Muscle layer of colon (tissue), 2 donors: Measurements from ENCODE around the gene GRM5.

Source experiments
- H3K27ac ChIP-seq: one replicate; pipeline ENCODE4 v1.7.0; 2013; ENCODE audit warnings: low read depth, mild to moderate bottlenecking, low read length, moderate library complexity
- H3K27me3 ChIP-seq, 2 donors: one replicate each; pipeline ENCODE4 v1.7.0; 2013; ENCODE audit warnings: low read length in 2 of 2, mild to moderate bottlenecking in 2 of 2; ENCODE audit not compliant: insufficient read depth in 2 of 2, control insufficient read depth in 1 of 2
- H3K36me3 ChIP-seq: one replicate; pipeline ENCODE4 v1.7.0; 2013; ENCODE audit warnings: mild to moderate bottlenecking, low read length; ENCODE audit not compliant: insufficient read depth
- H3K4me1 ChIP-seq: one replicate; pipeline ENCODE4 v1.7.0; 2013; ENCODE audit warnings: mild to moderate bottlenecking, low read length; ENCODE audit not compliant: insufficient read depth
- H3K4me3 ChIP-seq, 2 donors: one replicate each; pipeline ENCODE4 v1.7.0; 2013; ENCODE audit warnings: low read length in 2 of 2, low read depth in 1 of 2, mild to moderate bottlenecking in 1 of 2, moderate library complexity in 1 of 2
- H3K9ac ChIP-seq: one replicate; pipeline ENCODE4 v1.7.0; 2013; ENCODE audit warnings: low read length
- H3K9me3 ChIP-seq: one replicate; pipeline ENCODE4 v1.7.0; 2013; ENCODE audit warnings: mild to moderate bottlenecking, low read length
- donor health status: abdominal sarcoma.
- donor health status: Adenocarcinoma of cecum.

The GRM5 gene

DNA sequence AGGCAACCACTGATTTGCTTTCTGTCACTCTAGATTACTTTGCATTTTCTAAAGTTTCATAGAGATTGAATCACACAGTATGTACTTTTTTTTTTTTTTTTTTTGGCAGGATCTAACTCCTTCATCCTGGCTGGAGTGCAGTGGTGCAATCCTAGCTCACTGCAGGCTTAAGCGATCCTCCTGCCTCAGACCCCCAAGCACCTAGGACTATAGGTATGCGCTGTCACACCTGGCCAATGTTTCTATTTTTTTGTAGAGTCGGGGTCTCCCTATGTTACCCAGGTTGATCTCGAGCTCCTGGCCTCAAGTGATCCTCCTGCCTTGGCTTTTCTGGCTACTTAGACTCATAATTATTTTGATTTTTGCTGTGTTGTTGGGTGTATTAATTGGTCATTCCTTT is 433.6 kb downstream of the GRM5 start:
- no peak overlapping the region for H3K27ac ChIP-seq
- H3K36me3 ChIP-seq = no peaks in the 10 kb centered on the region
- no peak overlapping the region for H3K9ac ChIP-seq
- no peak overlapping the region for H3K4me3 ChIP-seq
- no peaks in the 10 kb centered on the region for H3K4me1 ChIP-seq
- no peaks in the 10 kb centered on the region for H3K27me3 ChIP-seq
- no peaks in the 10 kb centered on the region for H3K9me3 ChIP-seq

DNA sequence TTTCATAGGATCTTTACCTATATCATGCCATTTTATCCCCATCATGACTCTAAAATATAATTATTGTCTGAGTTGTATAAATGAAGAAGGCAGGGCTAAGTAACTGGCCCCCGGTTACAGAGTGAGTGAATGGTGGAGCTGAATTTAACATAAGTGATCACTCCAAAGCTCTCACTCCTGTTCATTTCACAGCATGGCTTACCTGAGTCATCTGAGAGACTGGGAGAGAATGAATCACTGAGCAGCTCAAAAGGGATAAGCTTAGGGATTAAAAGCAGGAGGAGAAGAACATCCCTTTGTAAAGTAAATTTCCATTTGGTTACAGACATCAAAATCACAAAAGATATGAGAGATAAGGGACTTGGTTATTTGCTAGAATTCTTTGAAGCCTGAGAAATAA is 434.3 kb downstream of the GRM5 start:
- H3K9ac ChIP-seq = no peak overlapping the region
- H3K36me3 ChIP-seq = no peaks in the 10 kb centered on the region
- H3K27ac ChIP-seq = no peak overlapping the region
- no peaks in the 10 kb centered on the region for H3K27me3 ChIP-seq
- no peaks in the 10 kb centered on the region for H3K4me1 ChIP-seq
- H3K4me3 ChIP-seq = no peak overlapping the region
- no peaks in the 10 kb centered on the region for H3K9me3 ChIP-seq

DNA sequence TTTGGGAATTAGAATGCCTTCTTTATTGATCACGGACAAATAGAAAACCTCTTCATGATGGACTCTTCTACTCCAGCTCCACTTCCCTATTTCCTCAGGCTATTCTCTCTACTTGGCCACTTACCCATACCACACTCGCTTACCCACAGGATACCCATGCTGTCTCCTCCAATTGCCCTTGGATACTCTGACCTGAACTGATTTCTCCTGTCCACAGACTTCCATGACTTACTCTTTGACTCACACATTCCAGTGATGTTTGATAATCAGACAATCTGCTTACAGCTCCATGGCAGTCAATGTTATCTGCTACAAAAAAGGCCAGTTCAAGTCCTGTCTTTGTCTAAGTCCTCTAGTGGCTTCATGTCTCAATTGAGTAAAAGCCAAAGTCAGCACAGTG is 436.3 kb downstream of the GRM5 start:
- Histone ChIP-seq H3K36me3 (no peaks in the 10 kb centered on the region), H3K9ac (no peak overlapping the region), H3K27ac (no peak overlapping the region), H3K4me3 (no peak overlapping the region), H3K4me1 (no peaks in the 10 kb centered on the region), H3K9me3 (no peaks in the 10 kb centered on the region), H3K27me3 (no peaks in the 10 kb centered on the region)

DNA sequence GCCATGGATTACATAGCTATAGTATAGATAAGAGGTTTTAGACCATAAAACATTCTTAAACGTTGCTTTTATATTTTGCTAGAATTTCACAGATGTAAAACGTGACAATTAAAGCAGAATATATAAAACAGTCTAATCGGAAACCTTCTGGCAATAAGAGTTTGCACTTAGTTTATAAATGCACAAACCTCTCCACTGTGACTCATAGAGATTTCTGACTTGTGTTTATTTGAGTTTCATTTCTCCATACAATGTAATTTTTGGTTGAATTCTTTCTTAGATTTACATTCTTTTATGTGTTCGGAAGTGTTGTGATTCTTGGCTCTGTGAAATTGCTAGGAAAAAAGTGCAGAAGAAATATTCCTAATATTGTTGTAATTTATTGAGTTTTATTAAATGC is 439.6 kb downstream of the GRM5 start:
- no peaks in the 10 kb centered on the region for H3K4me1 ChIP-seq
- H3K9ac ChIP-seq = no peak overlapping the region
- no peak overlapping the region for H3K4me3 ChIP-seq
- no peak overlapping the region for H3K27ac ChIP-seq
- H3K27me3 ChIP-seq = no peaks in the 10 kb centered on the region
- H3K36me3 ChIP-seq = no peaks in the 10 kb centered on the region
- H3K9me3 ChIP-seq = no peaks in the 10 kb centered on the region

- no peak overlapping the region for H3K9ac ChIP-seq
- no peak overlapping the region for H3K27ac ChIP-seq
- H3K27me3 ChIP-seq = no peaks in the 10 kb centered on the region
- no peaks in the 10 kb centered on the region for H3K4me1 ChIP-seq
- no peak overlapping the region for H3K4me3 ChIP-seq
- no peaks in the 10 kb centered on the region for H3K9me3 ChIP-seq
- H3K36me3 ChIP-seq = no peaks in the 10 kb centered on the region
These were observed 442.3 kb downstream of the GRM5 start for GRCh38 chr11:88623531-88623930.

- no peaks in the 10 kb centered on the region for H3K4me1 ChIP-seq
- no peak overlapping the region for H3K4me3 ChIP-seq
- no peak overlapping the region for H3K9ac ChIP-seq
- H3K27ac ChIP-seq = no peak overlapping the region
- H3K36me3 ChIP-seq = no peaks in the 10 kb centered on the region
- H3K9me3 ChIP-seq = no peaks in the 10 kb centered on the region
- H3K27me3 ChIP-seq = no peaks in the 10 kb centered on the region
These were observed 445.1 kb downstream of the GRM5 start for GRCh38 chr11:88620568-88621130.

DNA sequence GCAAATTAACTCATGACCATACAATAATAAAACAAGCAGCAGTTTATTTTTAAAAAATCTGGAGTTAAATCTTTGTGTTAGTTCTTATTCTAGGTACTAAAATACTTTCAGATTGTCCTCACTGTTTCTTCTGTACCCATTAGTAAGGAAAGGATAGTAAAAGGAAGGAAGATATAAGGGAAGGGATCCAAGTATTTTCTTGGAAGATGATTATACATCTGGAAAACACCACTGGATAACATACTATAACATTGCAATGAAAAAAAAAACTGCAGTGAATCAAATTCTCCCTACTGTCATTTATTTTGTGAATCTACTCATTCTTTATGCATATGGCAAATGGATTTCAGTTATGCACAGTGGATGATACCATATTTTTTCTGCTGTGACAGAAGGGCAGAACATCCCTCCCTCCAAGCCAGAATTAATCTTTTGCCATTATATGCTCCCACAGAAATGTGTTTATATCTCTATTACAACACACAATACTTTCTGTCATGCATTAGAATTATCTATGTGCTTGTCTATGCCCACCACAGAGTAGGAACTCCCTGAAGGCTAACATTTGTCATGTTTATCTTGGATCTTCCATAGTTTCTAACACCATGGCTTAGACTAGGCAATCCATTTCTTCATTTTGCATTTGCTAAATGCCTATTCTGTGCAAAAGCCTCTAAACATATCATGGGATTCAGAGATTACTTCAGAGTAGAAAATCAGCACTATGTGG is 446.0 kb downstream of the GRM5 start:
- no peak overlapping the region for H3K27ac ChIP-seq

DNA sequence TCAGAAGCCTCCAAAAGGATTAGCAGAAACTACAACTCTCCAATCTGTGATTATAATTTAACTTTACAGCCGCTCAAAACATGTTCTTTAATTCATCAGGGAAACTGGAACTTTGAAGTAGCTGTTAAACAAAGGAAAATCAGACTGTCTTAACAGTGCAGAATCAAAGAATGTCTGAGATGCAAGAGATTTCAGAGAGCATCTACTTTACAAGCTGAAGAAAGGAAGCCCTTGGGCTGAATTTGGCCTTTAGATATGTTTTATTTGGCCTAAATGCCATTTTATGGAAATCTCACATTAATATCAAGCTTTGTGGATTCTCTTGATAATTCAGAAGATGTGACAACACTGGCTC is 446.7 kb downstream of the GRM5 start:
- Histone ChIP-seq H3K9me3 (no peaks in the 10 kb centered on the region), H3K9ac (no peak overlapping the region), H3K36me3 (no peaks in the 10 kb centered on the region), H3K27ac (no peak overlapping the region), H3K4me1 (no peaks in the 10 kb centered on the region), H3K4me3 (no peak overlapping the region), H3K27me3 (no peaks in the 10 kb centered on the region)

More for the DNA sequence above, 446.0 kb downstream of the GRM5 start:
- H3K36me3 ChIP-seq = no peaks in the 10 kb centered on the region
- no peak overlapping the region for H3K9ac ChIP-seq
- H3K27me3 ChIP-seq = no peaks in the 10 kb centered on the region
- no peaks in the 10 kb centered on the region for H3K9me3 ChIP-seq
- no peak overlapping the region for H3K4me3 ChIP-seq
- no peaks in the 10 kb centered on the region for H3K4me1 ChIP-seq

- Histone ChIP-seq H3K27me3 (no peaks in the 10 kb centered on the region), H3K36me3 (no peaks in the 10 kb centered on the region), H3K9ac (no peak overlapping the region), H3K27ac (no peak overlapping the region), H3K9me3 (no peaks in the 10 kb centered on the region), H3K4me3 (no peak overlapping the region), H3K4me1 (no peaks in the 10 kb centered on the region)
These were observed 447.3 kb downstream of the GRM5 start for GRCh38 chr11:88618327-88619070.

- Histone ChIP-seq H3K9me3 (no peaks in the 10 kb centered on the region), H3K4me3 (no peak overlapping the region), H3K27ac (no peak overlapping the region)
These were observed 448.6 kb downstream of the GRM5 start for GRCh38 chr11:88617226-88617625.

DNA sequence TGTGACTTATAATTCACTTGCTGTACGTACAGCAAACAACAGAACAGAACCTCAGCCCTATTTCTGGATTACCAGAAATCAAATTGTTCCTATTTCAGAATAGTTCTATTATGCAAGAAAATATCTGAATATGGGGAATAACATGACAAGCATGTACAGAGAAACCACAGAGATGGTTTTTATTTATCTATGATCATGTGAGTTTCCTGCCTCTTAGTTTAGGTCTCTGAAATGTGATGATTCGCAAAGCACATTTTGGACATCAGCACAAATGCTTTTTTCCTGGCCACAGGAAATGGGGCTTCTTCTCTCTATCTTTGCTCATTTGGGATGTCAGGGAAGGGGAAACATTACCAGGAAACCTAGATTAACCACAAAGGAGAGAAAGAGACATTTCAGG is 461.5 kb downstream of the GRM5 start:
- Histone ChIP-seq H3K9me3 (no peaks in the 10 kb centered on the region), H3K4me3 (no peak overlapping the region), H3K27ac (no peak overlapping the region), H3K9ac (no peak overlapping the region), H3K27me3 (no peaks in the 10 kb centered on the region), H3K4me1 (no peaks in the 10 kb centered on the region), H3K36me3 (no peaks in the 10 kb centered on the region)

More at GRCh38 chr11:88617226-88617625, 448.6 kb downstream of the GRM5 start:
- no peaks in the 10 kb centered on the region for H3K36me3 ChIP-seq
- no peak overlapping the region for H3K9ac ChIP-seq
- no peaks in the 10 kb centered on the region for H3K27me3 ChIP-seq
- H3K4me1 ChIP-seq = no peaks in the 10 kb centered on the region
